T-helper 2 cell (primary cell): ENCODE results near the gene CCDC127.

Source experiments
- DNase-seq, 5 experiments: peaks; one replicate each; pipeline versions ENCODE4 v3.0.0 to v3.0.0-alpha.2; 2012 to 2022

Gene CCDC127

GRCh38 chr5:157126-157715, 60.7 kb downstream of the CCDC127 start:
- no peak for DNase-seq

GRCh38 chr5:156411-157072, 61.4 kb downstream of the CCDC127 start:
- DNase-seq, result no peak

- no peak for DNase-seq
Observed at GRCh38 chr5:155651-156410, 62.1 kb downstream of the CCDC127 start.

- no peak for DNase-seq
Observed at GRCh38 chr5:154826-155225, 63.1 kb downstream of the CCDC127 start.

GRCh38 chr5:154236-154635, 63.7 kb downstream of the CCDC127 start:
- DNase-seq, result no peak

- DNase-seq, result no peak
Observed at GRCh38 chr5:153256-153655, 64.7 kb downstream of the CCDC127 start.

GRCh38 chr5:152077-152476, 65.9 kb downstream of the CCDC127 start:
- DNase-seq, result no peak

GRCh38 chr5:150746-151145, 67.2 kb downstream of the CCDC127 start:
- DNase-seq, result no peak

- DNase-seq, result no peak
Observed at GRCh38 chr5:149745-150485, 68.0 kb downstream of the CCDC127 start.

GRCh38 chr5:147751-148150, 70.2 kb downstream of the CCDC127 start:
- DNase-seq, result no peak
